Body of pancreas (tissue), 4 donors: ENCODE measurements around the gene TBC1D16. TPM values are rescaled to one million over a fixed set of nuclear protein-coding genes. Genes with fewer than 3 reads are reported as not detected.
A peak's percentile ranks its signal among the peaks of the same experiment; 100 is the strongest.

Source experiments
- ATAC-seq: fragments of 150-250 bp; one replicate; pipeline ENCODE4 v1.9.1; 2016
- DNase-seq, 4 donors: peaks; one replicate each; pipeline ENCODE4 v3.0.0-alpha.2; 2019
- H3K27ac ChIP-seq, 4 donors: fragments of 200-600 bp; sonication (generic); 1 replicate in 3 of 4; 2 replicates in 1 of 4; pipeline versions ENCODE4 v1.5.1 to v1.6.1; 2016 to 2019; ENCODE audit warnings: mild to moderate bottlenecking in 1 of 4, mixed read lengths in 1 of 4, moderate library complexity in 1 of 4
- H3K27me3 ChIP-seq, 2 donors: fragments of 200-600 bp; sonication (generic); one replicate each; pipeline ENCODE4 v1.6.0; 2016; ENCODE audit warnings: mild to moderate bottlenecking in 1 of 2
- H3K36me3 ChIP-seq, 2 donors: fragments of 200-600 bp; sonication (generic); replicated peaks in 1 of 2; 2 replicates each; pipeline ENCODE4 v1.5.1; 2016; ENCODE audit warnings: low read depth in 2 of 2; ENCODE audit not compliant: insufficient read depth in 1 of 2
- H3K4me1 ChIP-seq: fragments of 200-600 bp; sonication (generic); one replicate; pipeline ENCODE4 v1.6.0; 2016
- H3K4me3 ChIP-seq, 2 donors: fragments of 200-600 bp; sonication (generic); 1 replicate in 1 of 2; 2 replicates in 1 of 2; pipeline ENCODE4 v1.5.1; 2016 to 2019
- H3K9me3 ChIP-seq, 3 donors: fragments of 200-600 bp; sonication (generic); 1 replicate in 2 of 3; 2 replicates in 1 of 3; pipeline ENCODE4 v1.5.1; 2016
- POLR2A ChIP-seq, 3 donors: fragments of 450-650 bp; IDR thresholded peaks; one replicate each; pipeline ENCODE4 v1.6.1; 2016; ENCODE audit warnings: antibody characterized with exemption in 3 of 3, mild to moderate bottlenecking in 2 of 3
- WGBS, 2 donors: methylation state at CpG; one replicate each; pipeline ENCODE4 v1.1.5; 2017; 5-methylcytosine and 5-hydroxymethylcytosine counted together
- intact Hi-C: fragments of 100-400 bp; cut with DNase I; formaldehyde crosslinking; loops from one replicate; pipeline ENCODE4 v1.15.1; 2023
- total RNA-seq, 2 donors: library from RNA; depleted of rRNA; stranded (reverse); fragments of >200 nt; gene quantifications; one replicate each; pipeline ENCODE4 v1.1.0, GENCODE V29; 2016
- TF ChIP-seq, protein P1 (sequence below), 7 experiments: fragments of 450-650 bp in 4 of 7; fragments of 200-600 bp in 3 of 7; sonication (generic) in 3 of 7; IDR thresholded peaks; one replicate each; pipeline ENCODE4 v1.5.1; 2016 to 2019; ENCODE audit warnings: antibody characterized with exemption in 7 of 7

Gene TBC1D16
- total RNA-seq, 2 donors from 2014 or later = 21.0 to 37.2 TPM

- Histone ChIP-seq H3K9me3 (no peaks in the 10 kb centered on the region), H3K27ac (no peak overlapping the region), H3K36me3 (peaks cover 0 to 7% of the 10 kb centered on the region in 2 donors), H3K4me3 (no peak overlapping the region), H3K27me3 (no peaks in the 10 kb centered on the region), H3K4me1 (peaks cover 11% of the 10 kb centered on the region)
- TF ChIP-seq, protein P1, sequence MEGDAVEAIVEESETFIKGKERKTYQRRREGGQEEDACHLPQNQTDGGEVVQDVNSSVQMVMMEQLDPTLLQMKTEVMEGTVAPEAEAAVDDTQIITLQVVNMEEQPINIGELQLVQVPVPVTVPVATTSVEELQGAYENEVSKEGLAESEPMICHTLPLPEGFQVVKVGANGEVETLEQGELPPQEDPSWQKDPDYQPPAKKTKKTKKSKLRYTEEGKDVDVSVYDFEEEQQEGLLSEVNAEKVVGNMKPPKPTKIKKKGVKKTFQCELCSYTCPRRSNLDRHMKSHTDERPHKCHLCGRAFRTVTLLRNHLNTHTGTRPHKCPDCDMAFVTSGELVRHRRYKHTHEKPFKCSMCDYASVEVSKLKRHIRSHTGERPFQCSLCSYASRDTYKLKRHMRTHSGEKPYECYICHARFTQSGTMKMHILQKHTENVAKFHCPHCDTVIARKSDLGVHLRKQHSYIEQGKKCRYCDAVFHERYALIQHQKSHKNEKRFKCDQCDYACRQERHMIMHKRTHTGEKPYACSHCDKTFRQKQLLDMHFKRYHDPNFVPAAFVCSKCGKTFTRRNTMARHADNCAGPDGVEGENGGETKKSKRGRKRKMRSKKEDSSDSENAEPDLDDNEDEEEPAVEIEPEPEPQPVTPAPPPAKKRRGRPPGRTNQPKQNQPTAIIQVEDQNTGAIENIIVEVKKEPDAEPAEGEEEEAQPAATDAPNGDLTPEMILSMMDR (IDR thresholded peaks at IDR 0.05) = no peak
- TF ChIP-seq POLR2A (IDR thresholded peaks at IDR 0.05) = no peak
- peak; percentile 69 to 85 (median 75) for DNase-seq
- ATAC-seq = peak; percentile 43
- WGBS, 2 donors = 42 to 50% methylated on average over 19 to 37 of the region's 37 CpGs
- intact Hi-C loops = no loop called here
These were observed 98.0 kb downstream of the TBC1D16 start for GRCh38 chr17:79937391-79938335.

DNA sequence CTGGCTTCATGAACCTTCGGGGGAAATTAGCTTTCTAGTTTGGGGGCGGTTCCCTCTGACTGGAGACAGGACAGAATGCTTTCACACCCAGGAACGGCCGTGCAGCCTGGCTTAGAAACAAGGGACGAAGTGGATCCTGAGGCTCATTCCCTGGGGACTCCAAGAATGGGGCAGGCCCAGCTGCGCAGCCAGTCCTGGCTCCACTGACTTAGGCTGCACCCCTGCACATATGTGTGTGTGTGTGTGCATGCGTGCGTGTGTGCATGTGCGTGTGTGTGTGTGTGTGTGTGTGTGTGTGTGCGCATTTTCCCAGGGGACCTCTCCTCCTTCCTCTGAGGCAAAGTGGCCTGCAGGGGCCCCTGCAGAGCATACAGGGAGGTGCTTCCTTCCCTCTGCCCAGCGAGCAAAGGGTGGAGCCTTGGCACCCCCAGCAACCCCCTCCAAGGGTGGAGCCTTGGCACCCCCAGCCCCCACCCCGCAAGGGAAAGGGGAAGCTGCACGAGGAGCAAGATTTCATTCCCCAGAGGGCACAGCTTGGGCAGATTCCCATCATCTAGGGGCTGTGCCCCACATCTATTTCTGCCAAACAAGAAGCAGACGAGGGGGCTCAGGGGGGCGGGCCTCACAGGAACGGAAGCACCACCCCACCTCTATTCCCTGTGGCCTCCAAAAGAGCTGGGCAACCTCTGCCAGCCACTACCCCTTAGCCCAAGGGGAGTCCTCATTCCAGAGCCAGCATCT lies 98.9 kb downstream of the TBC1D16 start:
- no peak for TF ChIP-seq POLR2A (IDR thresholded peaks at IDR 0.05)
- TF ChIP-seq, protein P1 (IDR thresholded peaks at IDR 0.05) = no peak
- no peak for DNase-seq
- H3K9me3 ChIP-seq = no peaks in the 10 kb centered on the region
- 68 to 78% methylated on average over 3 to 13 of the region's 16 CpGs for WGBS, 2 donors
- no peaks in the 10 kb centered on the region for H3K27me3 ChIP-seq
- H3K36me3 ChIP-seq = peaks cover 0 to 7% of the 10 kb centered on the region in 2 donors
- H3K4me1 ChIP-seq = peaks cover 11% of the 10 kb centered on the region
- H3K4me3 ChIP-seq = no peak overlapping the region
- ATAC-seq = no peak
- H3K27ac ChIP-seq = no peak overlapping the region
- intact Hi-C loops = no loop called here

- H3K27me3 ChIP-seq = peaks cover 0 to 5% of the 10 kb centered on the region in 2 donors
- no peak overlapping the region for H3K4me3 ChIP-seq
- DNase-seq (no peak), ATAC-seq (no peak)
- no peak for TF ChIP-seq POLR2A (IDR thresholded peaks at IDR 0.05)
- TF ChIP-seq, protein P1 (IDR thresholded peaks at IDR 0.05) = no peak
- intact Hi-C loops = no loop called here
- H3K9me3 ChIP-seq = no peaks in the 10 kb centered on the region
- peaks cover 0 to 7% of the 10 kb centered on the region in 2 donors for H3K36me3 ChIP-seq
- no peak overlapping the region for H3K27ac ChIP-seq
- H3K4me1 ChIP-seq = peaks cover 17% of the 10 kb centered on the region
- 78 to 94% methylated on average over 9 to 16 of the region's 16 CpGs for WGBS, 2 donors
These were observed 99.6 kb downstream of the TBC1D16 start for GRCh38 chr17:79936050-79936449.

GRCh38 chr17:79935197-79935885 lies 100.3 kb downstream of the TBC1D16 start:
- H3K36me3 ChIP-seq = peaks cover 0 to 4% of the 10 kb centered on the region in 2 donors
- no peak overlapping the region for H3K4me3 ChIP-seq
- DNase-seq (no peak), ATAC-seq (no peak)
- H3K27me3 ChIP-seq = peaks cover 0 to 11% of the 10 kb centered on the region in 2 donors
- intact Hi-C loops = no loop called here
- no peak overlapping the region for H3K27ac ChIP-seq
- peaks cover 23% of the 10 kb centered on the region for H3K4me1 ChIP-seq
- TF ChIP-seq POLR2A (IDR thresholded peaks at IDR 0.05) = no peak
- TF ChIP-seq, protein P1 (IDR thresholded peaks at IDR 0.05) = no peak
- 89 to 97% methylated on average over 10 to 19 of the region's 19 CpGs for WGBS, 2 donors
- no peaks in the 10 kb centered on the region for H3K9me3 ChIP-seq
